Fibroblast of pulmonary artery (primary cell): Measurements from ENCODE around the gene PMEL.
"Not testable (repeated sequence)": the region's sequence is repeated elsewhere in the genome, so short reads cannot be mapped to it uniquely, and the experiment has no call there.

Experiments used
- DNase-seq: peaks from one replicate; pipeline ENCODE4 v3.0.0-alpha.2; 2010; ENCODE audit warnings: low read depth
- H3K4me3 ChIP-seq: replicated peaks from 2 replicates; pipeline ENCODE4 v1.5.1; 2011; ENCODE audit warnings: low read depth, mild to moderate bottlenecking, control low read depth, low read length, moderate library complexity
- TF ChIP-seq, protein P1 (sequence below): IDR thresholded peaks from 2 replicates; pipeline ENCODE4 v1.5.1; 2011; ENCODE audit warnings: mild to moderate bottlenecking, control low read depth, low read length, inconsistent platforms; ENCODE audit errors: missing control alignments

Gene PMEL

DNA sequence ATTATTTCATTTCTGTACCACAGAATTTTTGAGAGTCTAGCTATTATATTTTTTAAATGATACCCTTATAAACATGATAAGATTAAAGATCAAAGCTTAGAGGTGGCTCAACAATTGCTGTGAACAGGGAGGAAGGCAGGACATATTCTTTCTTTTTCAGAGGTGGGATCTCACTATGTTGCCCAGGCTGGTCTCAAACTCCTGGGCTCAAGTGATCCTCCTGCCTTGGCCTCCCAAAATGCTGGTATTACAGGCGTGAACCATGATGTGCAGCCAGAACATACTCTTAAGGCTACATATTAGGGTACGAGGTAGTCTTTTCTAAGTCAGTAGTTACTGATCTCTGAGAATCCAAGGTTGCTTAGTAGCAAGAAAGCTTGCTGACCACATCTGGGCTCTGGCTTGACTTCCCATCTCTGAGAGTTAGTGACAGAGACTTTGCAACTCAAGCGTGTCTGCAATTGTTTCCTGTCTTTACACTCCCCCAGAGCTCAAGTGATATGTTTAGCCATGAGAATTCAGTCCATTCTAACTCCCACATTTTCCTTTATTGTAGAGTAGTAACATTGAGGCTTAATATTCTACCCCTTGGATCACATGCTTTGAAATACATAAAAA is 16.6 kb upstream of the PMEL start:
- DNase-seq: peak; percentile 82
- no peak overlapping the region for H3K4me3 ChIP-seq
- TF ChIP-seq, protein P1, sequence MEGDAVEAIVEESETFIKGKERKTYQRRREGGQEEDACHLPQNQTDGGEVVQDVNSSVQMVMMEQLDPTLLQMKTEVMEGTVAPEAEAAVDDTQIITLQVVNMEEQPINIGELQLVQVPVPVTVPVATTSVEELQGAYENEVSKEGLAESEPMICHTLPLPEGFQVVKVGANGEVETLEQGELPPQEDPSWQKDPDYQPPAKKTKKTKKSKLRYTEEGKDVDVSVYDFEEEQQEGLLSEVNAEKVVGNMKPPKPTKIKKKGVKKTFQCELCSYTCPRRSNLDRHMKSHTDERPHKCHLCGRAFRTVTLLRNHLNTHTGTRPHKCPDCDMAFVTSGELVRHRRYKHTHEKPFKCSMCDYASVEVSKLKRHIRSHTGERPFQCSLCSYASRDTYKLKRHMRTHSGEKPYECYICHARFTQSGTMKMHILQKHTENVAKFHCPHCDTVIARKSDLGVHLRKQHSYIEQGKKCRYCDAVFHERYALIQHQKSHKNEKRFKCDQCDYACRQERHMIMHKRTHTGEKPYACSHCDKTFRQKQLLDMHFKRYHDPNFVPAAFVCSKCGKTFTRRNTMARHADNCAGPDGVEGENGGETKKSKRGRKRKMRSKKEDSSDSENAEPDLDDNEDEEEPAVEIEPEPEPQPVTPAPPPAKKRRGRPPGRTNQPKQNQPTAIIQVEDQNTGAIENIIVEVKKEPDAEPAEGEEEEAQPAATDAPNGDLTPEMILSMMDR: no peak

DNA sequence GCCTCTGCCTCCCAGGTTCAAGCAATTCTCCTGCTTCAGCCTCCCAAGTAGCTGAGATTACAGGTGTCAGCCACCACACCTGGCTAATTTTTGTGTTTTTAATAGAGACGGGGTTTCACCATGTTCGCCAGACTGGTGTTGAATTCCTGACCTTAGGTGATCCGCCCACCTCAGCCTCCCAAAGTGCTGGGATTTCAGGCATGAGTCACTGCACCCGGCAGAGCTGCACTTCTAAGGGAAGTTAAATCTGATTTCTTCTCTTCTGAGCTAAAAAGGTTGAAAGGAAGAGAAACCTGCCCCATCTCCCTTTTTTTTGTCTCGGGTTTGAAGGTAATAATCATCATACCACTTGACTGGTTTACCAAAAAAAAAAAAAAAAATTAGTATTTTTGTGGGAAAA is 16.0 kb upstream of the PMEL start:
- H3K4me3 ChIP-seq, DNase-seq: not testable (repeated sequence)

DNA sequence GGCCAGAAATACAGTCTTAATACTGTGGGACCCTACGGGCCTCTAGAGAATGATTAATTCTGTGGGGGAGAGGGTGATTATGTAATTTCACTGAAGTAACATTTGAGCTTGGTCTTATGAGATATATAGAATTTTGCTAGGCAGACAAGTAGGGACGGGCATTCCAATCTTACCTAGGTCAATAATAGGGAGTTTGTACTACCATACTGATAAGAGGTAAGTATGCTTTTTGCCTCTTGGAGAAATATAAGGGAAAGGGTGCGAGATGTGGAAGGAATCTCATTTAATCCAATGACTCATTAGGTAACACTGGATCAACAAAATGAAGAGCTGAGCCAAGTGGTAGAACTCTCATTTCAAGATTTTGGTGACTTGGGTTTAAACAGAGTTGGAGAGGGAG is 13.2 kb upstream of the PMEL start:
- DNase-seq: no peak
- TF ChIP-seq, protein P1: no peak
- no peak overlapping the region for H3K4me3 ChIP-seq

DNA sequence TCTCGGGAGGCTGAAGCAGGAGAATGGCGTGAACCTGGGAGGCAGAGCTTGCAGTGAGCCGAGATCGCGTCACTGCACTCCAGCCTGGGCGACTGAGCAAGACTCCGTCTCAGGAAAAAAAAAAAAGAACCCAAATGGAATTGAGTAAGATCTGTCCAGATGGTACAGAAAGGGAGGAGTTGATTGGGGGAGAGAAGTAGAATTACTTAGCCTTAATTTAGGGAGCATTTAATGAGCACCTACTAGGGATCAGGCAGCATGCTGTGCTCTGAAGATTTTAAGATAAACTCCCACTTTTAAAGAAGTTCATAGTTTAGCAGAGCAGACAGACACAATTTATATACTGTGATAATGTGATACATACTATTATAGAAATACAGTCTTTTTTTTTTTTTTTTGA is 12.6 kb upstream of the PMEL start:
- no peak for DNase-seq
- H3K4me3 ChIP-seq: no peak overlapping the region
- TF ChIP-seq, protein P1: no peak

- H3K4me3 ChIP-seq: peak overlapping the region; percentile 94
- DNase-seq: peak; percentile 50
- TF ChIP-seq, protein P1: no peak
Measured at GRCh38 chr12:55974308-55974730, 8.5 kb upstream of the PMEL start.

- peak; percentile 100 for DNase-seq
- TF ChIP-seq, protein P1: peak; percentile 31
- peak within 1 kb of the TSS; percentile 94 for H3K4me3 ChIP-seq
Measured at GRCh38 chr12:55973599-55974307, 7.9 kb upstream of the PMEL start, which contains the start of gene RAB5B. TSS of gene RAB5B (plus strand) at chr12:55974078. CDS start at chr12:55986961, 12,883 bp downstream.

DNA sequence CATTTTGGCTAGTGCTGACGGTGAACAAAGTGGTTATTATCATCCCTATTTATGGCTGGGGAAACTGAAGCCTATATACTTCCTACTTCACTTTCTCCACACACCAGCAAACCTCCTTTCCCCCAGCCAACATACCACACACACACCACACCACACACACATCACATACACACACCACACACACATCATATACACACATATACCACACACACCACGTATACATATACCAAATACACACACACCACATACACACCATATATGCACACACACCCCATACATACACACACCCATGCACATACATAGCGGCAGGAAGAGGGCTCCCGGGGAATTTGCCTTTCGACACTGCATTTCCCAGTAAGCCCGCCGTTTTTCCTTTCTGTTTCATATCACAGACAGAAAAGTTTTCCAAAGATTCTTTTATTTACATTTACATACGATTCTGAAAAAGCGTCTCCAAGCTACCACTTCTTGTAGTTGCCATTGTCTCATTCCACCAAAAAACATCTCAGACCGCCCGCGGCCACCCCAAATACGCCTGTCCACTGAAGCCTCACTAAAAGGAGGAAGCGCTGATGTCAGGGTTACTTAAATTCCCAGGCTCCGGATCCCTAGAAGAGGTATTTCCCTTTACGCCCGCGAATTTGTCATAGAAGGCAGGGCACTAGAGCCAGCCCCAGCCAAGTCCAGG is 7.2 kb upstream of the PMEL start:
- peak overlapping the region; percentile 78 for H3K4me3 ChIP-seq
- DNase-seq: peak; percentile 64
- TF ChIP-seq, protein P1: no peak
